Keratinocyte (primary cell): ENCODE measurements around the gene S100A5.

Experiments used
- EZH2 ChIP-seq: IDR thresholded peaks from one replicate; pipeline ENCODE4 v1.6.1; 2012; ENCODE audit warnings: inconsistent platforms, mild to moderate bottlenecking, low read length, moderate library complexity
- TF ChIP-seq, protein P1 (sequence below), 3 experiments: IDR thresholded peaks in 1 of 3; conservative IDR thresholded peaks in 1 of 3; optimal IDR thresholded peaks in 1 of 3; 2 replicates in 2 of 3; 3 replicates in 1 of 3; pipeline versions ENCODE3 to v1.5.1; 2011; ENCODE audit warnings: low read length in 3 of 3, mild to moderate bottlenecking in 3 of 3, moderate library complexity in 2 of 3, control low read depth in 1 of 3, inconsistent platforms in 1 of 3; ENCODE audit not compliant: insufficient read depth in 2 of 3; ENCODE audit errors: extremely low read depth in 1 of 3

DNA sequence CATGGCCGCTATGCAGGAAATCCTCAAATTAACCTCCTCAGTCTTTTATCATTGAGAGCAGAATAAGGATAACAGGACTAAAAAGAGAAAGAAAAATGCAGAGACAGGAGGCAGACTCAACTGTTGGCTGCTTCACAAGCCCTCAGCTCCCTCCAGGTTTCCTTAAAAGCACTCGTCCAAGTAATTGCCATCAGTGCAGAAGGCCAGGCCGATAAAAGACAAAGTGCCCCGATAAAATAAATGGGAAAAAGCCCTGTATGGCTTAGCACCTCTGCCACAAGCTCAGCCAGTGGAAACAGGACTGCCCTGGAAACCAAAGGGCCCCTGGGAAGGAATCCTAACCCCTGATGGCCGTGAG lies 13.1 kb downstream of the S100A5 start:
- TF ChIP-seq, protein P1, sequence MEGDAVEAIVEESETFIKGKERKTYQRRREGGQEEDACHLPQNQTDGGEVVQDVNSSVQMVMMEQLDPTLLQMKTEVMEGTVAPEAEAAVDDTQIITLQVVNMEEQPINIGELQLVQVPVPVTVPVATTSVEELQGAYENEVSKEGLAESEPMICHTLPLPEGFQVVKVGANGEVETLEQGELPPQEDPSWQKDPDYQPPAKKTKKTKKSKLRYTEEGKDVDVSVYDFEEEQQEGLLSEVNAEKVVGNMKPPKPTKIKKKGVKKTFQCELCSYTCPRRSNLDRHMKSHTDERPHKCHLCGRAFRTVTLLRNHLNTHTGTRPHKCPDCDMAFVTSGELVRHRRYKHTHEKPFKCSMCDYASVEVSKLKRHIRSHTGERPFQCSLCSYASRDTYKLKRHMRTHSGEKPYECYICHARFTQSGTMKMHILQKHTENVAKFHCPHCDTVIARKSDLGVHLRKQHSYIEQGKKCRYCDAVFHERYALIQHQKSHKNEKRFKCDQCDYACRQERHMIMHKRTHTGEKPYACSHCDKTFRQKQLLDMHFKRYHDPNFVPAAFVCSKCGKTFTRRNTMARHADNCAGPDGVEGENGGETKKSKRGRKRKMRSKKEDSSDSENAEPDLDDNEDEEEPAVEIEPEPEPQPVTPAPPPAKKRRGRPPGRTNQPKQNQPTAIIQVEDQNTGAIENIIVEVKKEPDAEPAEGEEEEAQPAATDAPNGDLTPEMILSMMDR (optimal IDR thresholded peaks at IDR 0.05 in 1 of 3, IDR thresholded peaks at IDR 0.05 in 1 of 3, conservative IDR thresholded peaks at IDR 0.05 in 1 of 3; ENCODE audit: extremely low read depth in 1 of 3, insufficient read depth in 2 of 3, low read length in 3 of 3), result no peak
- no peak for TF ChIP-seq EZH2
